Endothelial cell (in vitro differentiated cells): ENCODE data around the gene HSD17B12. TPM values are rescaled to one million over a fixed set of nuclear protein-coding genes. Genes with fewer than 3 reads are reported as not detected.

Experiments used
- DNase-seq: peaks from one replicate; pipeline ENCODE4 v3.0.0; 2021; ENCODE audit warnings: low spot score
- H3K27ac Mint-ChIP-seq: one replicate; pipeline ENCODE4 v1.8.0; 2021; ENCODE audit warnings: mixed read lengths, inconsistent platforms; ENCODE audit not compliant: unreplicated experiment
- H3K27me3 Mint-ChIP-seq: one replicate; pipeline ENCODE4 v1.8.0; 2021; ENCODE audit warnings: mild to moderate bottlenecking, moderate library complexity, mixed read lengths, inconsistent platforms; ENCODE audit not compliant: unreplicated experiment
- H3K36me3 Mint-ChIP-seq: one replicate; pipeline ENCODE4 v1.8.0; 2021; ENCODE audit warnings: mild to moderate bottlenecking, low read depth, mixed read lengths, inconsistent platforms; ENCODE audit not compliant: unreplicated experiment
- H3K4me1 Mint-ChIP-seq: one replicate; pipeline ENCODE4 v1.8.0; 2021; ENCODE audit warnings: mild to moderate bottlenecking, mixed read lengths, inconsistent platforms; ENCODE audit not compliant: unreplicated experiment
- H3K4me3 Mint-ChIP-seq: one replicate; pipeline ENCODE4 v1.8.0; 2021; ENCODE audit warnings: mild to moderate bottlenecking, mixed read lengths, inconsistent platforms; ENCODE audit not compliant: unreplicated experiment
- H3K9me3 Mint-ChIP-seq: one replicate; pipeline ENCODE4 v1.8.0; 2021; ENCODE audit warnings: mixed read lengths, inconsistent platforms; ENCODE audit not compliant: unreplicated experiment
- CTCF ChIP-seq: fragments of 200-600 bp; sonication (generic); IDR thresholded peaks from one replicate; pipeline ENCODE4 v1.5.0; 2021; ENCODE audit warnings: antibody characterized with exemption; ENCODE audit not compliant: unreplicated experiment
- total RNA-seq: library from RNA; stranded (reverse); fragmentation: NEBNext Ultra II Directional; extraction: Animal tissue kit (Norgen Biotek cat#: 25700); gene quantifications from one replicate; pipeline ENCODE4 v1.2.1, GENCODE V29; 2021; ENCODE audit not compliant: unreplicated experiment

Gene HSD17B12
- total RNA-seq, 1 donor from 2014 or later: 110 TPM

GRCh38 chr11:43895601-43896000 lies 215.1 kb downstream of the HSD17B12 start:
- H3K27ac Mint-ChIP-seq: no peak overlapping the region
- no peaks in the 10 kb centered on the region for H3K27me3 Mint-ChIP-seq
- no peak overlapping the region for H3K4me3 Mint-ChIP-seq
- peaks cover 51% of the 10 kb centered on the region for H3K36me3 Mint-ChIP-seq
- H3K9me3 Mint-ChIP-seq: no peaks in the 10 kb centered on the region
- DNase-seq: no peak
- H3K4me1 Mint-ChIP-seq: no peaks in the 10 kb centered on the region
- no peak for TF ChIP-seq CTCF

DNA sequence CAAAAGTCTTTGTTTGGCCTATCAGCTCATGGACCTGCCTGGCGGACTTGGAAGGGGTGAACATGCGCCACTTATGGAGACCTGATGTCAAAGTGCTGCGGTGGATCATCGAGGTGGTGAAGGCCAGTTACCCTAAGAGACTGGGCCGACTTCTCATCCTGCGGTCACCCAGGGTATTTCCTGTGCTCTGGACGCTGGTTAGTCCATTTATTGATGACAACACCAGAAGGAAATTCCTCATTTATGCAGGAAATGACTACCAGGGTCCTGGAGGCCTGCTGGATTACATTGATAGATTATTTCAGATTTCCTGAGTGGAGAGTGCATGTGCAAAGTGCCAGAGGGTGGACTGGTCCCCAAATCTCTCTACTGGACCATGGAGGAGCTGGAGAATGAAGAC lies 218.0 kb downstream of the HSD17B12 start:
- H3K27ac Mint-ChIP-seq: no peak overlapping the region
- no peaks in the 10 kb centered on the region for H3K9me3 Mint-ChIP-seq
- no peaks in the 10 kb centered on the region for H3K27me3 Mint-ChIP-seq
- peaks cover 54% of the 10 kb centered on the region for H3K36me3 Mint-ChIP-seq
- no peak for DNase-seq
- no peak for TF ChIP-seq CTCF
- H3K4me3 Mint-ChIP-seq: peak overlapping the region; percentile 56
- no peaks in the 10 kb centered on the region for H3K4me1 Mint-ChIP-seq

DNA sequence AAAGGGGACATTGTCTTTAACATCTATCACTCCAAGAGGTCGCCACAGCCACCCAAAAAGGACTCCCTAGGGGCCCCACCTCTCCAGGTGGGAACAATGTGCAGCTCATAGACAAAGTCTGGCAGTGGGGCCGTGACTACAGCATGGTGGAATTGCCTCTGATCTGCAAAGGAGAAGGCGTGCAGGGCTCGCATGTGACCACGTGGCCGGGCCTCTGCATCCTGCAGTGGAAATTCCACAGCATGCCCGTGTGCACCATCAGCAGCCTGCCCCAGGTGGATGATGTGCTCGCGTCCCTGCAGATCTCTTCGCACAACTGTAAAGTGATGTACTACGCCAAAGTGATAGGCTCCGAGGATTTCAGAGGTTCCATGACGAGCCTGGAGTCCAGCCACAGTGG lies 218.6 kb downstream of the HSD17B12 start:
- Mint-ChIP-seq H3K4me3 (no peak overlapping the region), H3K9me3 (no peaks in the 10 kb centered on the region), H3K27ac (no peak overlapping the region), H3K36me3 (peaks cover 52% of the 10 kb centered on the region), H3K27me3 (no peaks in the 10 kb centered on the region), H3K4me1 (no peaks in the 10 kb centered on the region)
- DNase-seq: no peak
- TF ChIP-seq CTCF: no peak

- H3K4me1 Mint-ChIP-seq: peaks cover 15% of the 10 kb centered on the region
- H3K27ac Mint-ChIP-seq: no peak overlapping the region
- no peak for DNase-seq
- H3K27me3 Mint-ChIP-seq: no peaks in the 10 kb centered on the region
- TF ChIP-seq CTCF: no peak
- no peak overlapping the region for H3K4me3 Mint-ChIP-seq
- peaks cover 35% of the 10 kb centered on the region for H3K36me3 Mint-ChIP-seq
- H3K9me3 Mint-ChIP-seq: no peaks in the 10 kb centered on the region
These were observed 221.0 kb downstream of the HSD17B12 start for GRCh38 chr11:43901551-43901950.

- H3K4me3 Mint-ChIP-seq: no peak overlapping the region
- no peak overlapping the region for H3K27ac Mint-ChIP-seq
- H3K36me3 Mint-ChIP-seq: peaks cover 34% of the 10 kb centered on the region
- H3K9me3 Mint-ChIP-seq: no peaks in the 10 kb centered on the region
- peaks cover 2% of the 10 kb centered on the region for H3K27me3 Mint-ChIP-seq
- DNase-seq: no peak
- no peak for TF ChIP-seq CTCF
- peaks cover 15% of the 10 kb centered on the region for H3K4me1 Mint-ChIP-seq
These were observed 222.5 kb downstream of the HSD17B12 start for GRCh38 chr11:43903078-43903477.
